Right cardiac atrium (tissue), 5 donors: ENCODE data around the gene MAML2. TPM values are rescaled to one million over a fixed set of nuclear protein-coding genes. Genes with fewer than 3 reads are reported as not detected.

Experiments used
- ATAC-seq, 2 donors: fragments of 200-7000 bp; cut with Tn5 transposase; one replicate each; pipeline versions ENCODE4 v1.8.0 to v1.9.1; 2020; ENCODE audit warnings: moderate library complexity in 2 of 2, mild to moderate bottlenecking in 1 of 2
- DNase-seq, 3 donors: peaks; one replicate each; pipeline ENCODE4 v3.0.0-alpha.2; 2020
- H3K27ac ChIP-seq: one replicate; pipeline ENCODE4 v1.5.1; 2013; ENCODE audit warnings: mild to moderate bottlenecking, low read length, control low read depth, moderate library complexity
- H3K27me3 ChIP-seq: one replicate; pipeline ENCODE4 v1.6.1; 2013; ENCODE audit not compliant: control insufficient read depth, insufficient read depth
- H3K4me1 ChIP-seq: one replicate; pipeline ENCODE4 v1.6.1; 2013; ENCODE audit warnings: low read length; ENCODE audit not compliant: control insufficient read depth, insufficient read depth
- H3K4me3 ChIP-seq: one replicate; pipeline ENCODE4 v1.5.1; 2013; ENCODE audit warnings: low read length, control low read depth
- H3K9me3 ChIP-seq: one replicate; pipeline ENCODE4 v1.6.1; 2013; ENCODE audit warnings: low read length; ENCODE audit not compliant: control insufficient read depth
- WGBS: extraction: QIAGEN DNeasy Blood & Tissue Kit; methylation state at CpG from one replicate; pipeline ENCODE4 v1.1.7; 2013; 5-methylcytosine and 5-hydroxymethylcytosine counted together
- intact Hi-C, 4 donors: fragments of 100-400 bp; cut with DNase I; formaldehyde crosslinking; loops; one replicate each; pipeline versions ENCODE4 v1.11.0 to v1.14.0; 2022 to 2023
- polyA plus RNA-seq: library from polyadenylated mRNA; stranded (reverse); fragments of 200-250 nt; gene quantifications from one replicate; pipeline ENCODE4 v1.2.3, GENCODE V29; 2013
- total RNA-seq, 4 donors: library from RNA; stranded (reverse); fragmentation: NEBNext Ultra II Directional; extraction: Animal tissue kit (Norgen Biotek cat#: 25700); gene quantifications; one replicate each; pipeline ENCODE4 v1.2.1, GENCODE V29; 2021
- donor health status: healthy with polysubstance abuse.
- donor health status: DM: no; HTN: yes; CAD: no.
- donor health status: DM: no; HTN: no; CAD: no.
- donor health status: DM: no; HTN: yes; CAD: no; lungs with severe emphysema.
- donor health status: DM: yes; HTN: yes; CAD: no.

The MAML2 gene
- total and polyA plus RNA-seq, 5 donors = 2.7 to 9.9 (median 7.4) TPM

- intact Hi-C loops = no loop called here
- Histone ChIP-seq H3K27ac (no peak overlapping the region), H3K4me1 (no peaks in the 10 kb centered on the region), H3K27me3 (no peaks in the 10 kb centered on the region), H3K4me3 (no peak overlapping the region), H3K9me3 (no peaks in the 10 kb centered on the region)
- WGBS = 91% methylated on average over 2 of the region's 2 CpGs
- ATAC-seq (no peak), DNase-seq (no peak)
Observed at GRCh38 chr11:96367342-96367741, 24.3 kb upstream of the MAML2 start.

GRCh38 chr11:96366024-96366423, 23.0 kb upstream of the MAML2 start:
- intact Hi-C loops = no loop called here
- no peak overlapping the region for H3K27ac ChIP-seq
- H3K27me3 ChIP-seq = no peaks in the 10 kb centered on the region
- no peaks in the 10 kb centered on the region for H3K9me3 ChIP-seq
- H3K4me1 ChIP-seq = no peaks in the 10 kb centered on the region
- H3K4me3 ChIP-seq = no peak overlapping the region
- 87% methylated on average over 1 of the region's 1 CpG for WGBS
- DNase-seq = no peak
- no peak for ATAC-seq

GRCh38 chr11:96365493-96365892, 22.5 kb upstream of the MAML2 start:
- DNase-seq = no peak
- no peaks in the 10 kb centered on the region for H3K27me3 ChIP-seq
- no peak overlapping the region for H3K4me3 ChIP-seq
- intact Hi-C loops = no loop called here
- no peak for ATAC-seq
- no peaks in the 10 kb centered on the region for H3K4me1 ChIP-seq
- no peaks in the 10 kb centered on the region for H3K9me3 ChIP-seq
- 71% methylated on average over 1 of the region's 1 CpG for WGBS
- no peak overlapping the region for H3K27ac ChIP-seq

GRCh38 chr11:96361778-96362177, 18.8 kb upstream of the MAML2 start:
- no peak overlapping the region for H3K4me3 ChIP-seq

GRCh38 chr11:96358321-96358720, 15.3 kb upstream of the MAML2 start:
- no peaks in the 10 kb centered on the region for H3K9me3 ChIP-seq
- intact Hi-C loops = loop anchor here in 2 of 4 donors (10.0 kb wide), 2 partner anchors 514 to 524 kb away; no protein-coding TSS in a partner anchor
- 96% methylated on average over 3 of the region's 3 CpGs for WGBS
- ATAC-seq = no peak
- H3K4me1 ChIP-seq = no peaks in the 10 kb centered on the region
- H3K27ac ChIP-seq = no peak overlapping the region
- DNase-seq = no peak
- H3K4me3 ChIP-seq = no peak overlapping the region
- no peaks in the 10 kb centered on the region for H3K27me3 ChIP-seq

More at GRCh38 chr11:96361778-96362177, 18.8 kb upstream of the MAML2 start:
- H3K27me3 ChIP-seq = no peaks in the 10 kb centered on the region
- DNase-seq (no peak), ATAC-seq (no peak)
- WGBS = 59% methylated on average over 2 of the region's 2 CpGs
- H3K4me1 ChIP-seq = no peaks in the 10 kb centered on the region
- no peaks in the 10 kb centered on the region for H3K9me3 ChIP-seq
- intact Hi-C loops = no loop called here
- no peak overlapping the region for H3K27ac ChIP-seq

- Histone ChIP-seq H3K27ac (no peak overlapping the region), H3K4me3 (no peak overlapping the region), H3K27me3 (no peaks in the 10 kb centered on the region), H3K9me3 (no peaks in the 10 kb centered on the region), H3K4me1 (no peaks in the 10 kb centered on the region)
- no peak for ATAC-seq
- no peak for DNase-seq
- intact Hi-C loops = loop anchor here in 2 of 4 donors (10.0 kb wide), 2 partner anchors 513 to 523 kb away; no protein-coding TSS in a partner anchor
- WGBS = 99% methylated on average over 1 of the region's 1 CpG
Observed at GRCh38 chr11:96357794-96358193, 14.8 kb upstream of the MAML2 start.

- Histone ChIP-seq H3K27me3 (no peaks in the 10 kb centered on the region), H3K27ac (no peak overlapping the region), H3K9me3 (no peaks in the 10 kb centered on the region), H3K4me3 (no peak overlapping the region), H3K4me1 (no peaks in the 10 kb centered on the region)
- 97% methylated on average over 4 of the region's 4 CpGs for WGBS
- intact Hi-C loops = loop anchor here in 2 of 4 donors (10.0 kb wide), 2 partner anchors 512 to 522 kb away; no protein-coding TSS in a partner anchor
- DNase-seq (no peak), ATAC-seq (no peak)
Observed at GRCh38 chr11:96356848-96357247, 13.9 kb upstream of the MAML2 start.

GRCh38 chr11:96342014-96342960, 708 bp downstream of the MAML2 start:
- H3K9me3 ChIP-seq = no peaks in the 10 kb centered on the region
- no peaks in the 10 kb centered on the region for H3K27me3 ChIP-seq
- H3K4me1 ChIP-seq = peaks cover 12% of the 10 kb centered on the region
- peak in 1 of 2 donors; percentile 1 for ATAC-seq
- WGBS = under 1% methylated on average over 13 of the region's 13 CpGs
- intact Hi-C loops = loop anchor here in 3 of 4 donors (2.0 to 10.0 kb wide), 6 partner anchors 40 to 290 kb away; no protein-coding TSS in a partner anchor
- peak overlapping the region; percentile 93 for H3K4me3 ChIP-seq
- DNase-seq = no peak
- H3K27ac ChIP-seq = peak overlapping the region; percentile 91

- WGBS = 21% methylated on average over 26 of the region's 26 CpGs
- intact Hi-C loops = loop anchor here in 3 of 4 donors (2.0 to 10.0 kb wide), 6 partner anchors 39 to 289 kb away; no protein-coding TSS in a partner anchor
- DNase-seq (peak; percentile 37 to 83 (median 82)), ATAC-seq (peak; percentile 63 to 68)
- peak overlapping the region; percentile 93 for H3K4me3 ChIP-seq
- H3K9me3 ChIP-seq = no peaks in the 10 kb centered on the region
- peak overlapping the region; percentile 69 for H3K27ac ChIP-seq
- no peaks in the 10 kb centered on the region for H3K27me3 ChIP-seq
- peaks cover 12% of the 10 kb centered on the region for H3K4me1 ChIP-seq
Observed at GRCh38 chr11:96341211-96342013, 1.6 kb downstream of the MAML2 start.

- no peak for ATAC-seq
- Histone ChIP-seq H3K4me1 (peaks cover 12% of the 10 kb centered on the region), H3K27me3 (no peaks in the 10 kb centered on the region), H3K4me3 (peak overlapping the region; percentile 93), H3K9me3 (no peaks in the 10 kb centered on the region), H3K27ac (peak overlapping the region; percentile 93)
- intact Hi-C loops = loop anchor here in 3 of 4 donors (5.0 to 10.0 kb wide), 5 partner anchors 38 to 288 kb away; no protein-coding TSS in a partner anchor
- DNase-seq = no peak
- WGBS = 42% methylated on average over 4 of the region's 4 CpGs
Observed at GRCh38 chr11:96340555-96340885, 2.5 kb downstream of the MAML2 start.
